Thyroid gland (tissue), 4 donors: ENCODE measurements around the gene SH3RF2.

Experiments
- CTCF ChIP-seq, 6 experiments: fragments of 200-600 bp in 3 of 6; fragments of 450-650 bp in 3 of 6; sonication (generic) in 3 of 6; IDR thresholded peaks; one replicate each; pipeline ENCODE4 v1.5.1; 2016 to 2019; ENCODE audit warnings: antibody characterized with exemption in 6 of 6, mild to moderate bottlenecking in 2 of 6, inconsistent platforms in 1 of 6, moderate library complexity in 1 of 6
- POLR2A ChIP-seq, 2 donors: fragments of 450-650 bp; IDR thresholded peaks; one replicate each; pipeline ENCODE4 v1.6.1; 2017; ENCODE audit warnings: antibody characterized with exemption in 2 of 2, mild to moderate bottlenecking in 2 of 2, moderate library complexity in 1 of 2

GRCh38 chr5:145911164-145911563, 25.2 kb upstream of the SH3RF2 start:
- TF ChIP-seq CTCF (IDR thresholded peaks at IDR 0.05), result no peak
- TF ChIP-seq POLR2A (IDR thresholded peaks at IDR 0.05), result no peak
